GM19025 (cell line): ENCODE measurements around the gene U2AF2.

ENCODE experiments used
- ATAC-seq: cut with Tn5 transposase; IDR thresholded peaks from one replicate; pipeline ENCODE4 v1.9.1; 2021; ENCODE audit warnings: mild to moderate bottlenecking, low read depth, moderate library complexity; ENCODE audit not compliant: unreplicated experiment

The U2AF2 gene

DNA sequence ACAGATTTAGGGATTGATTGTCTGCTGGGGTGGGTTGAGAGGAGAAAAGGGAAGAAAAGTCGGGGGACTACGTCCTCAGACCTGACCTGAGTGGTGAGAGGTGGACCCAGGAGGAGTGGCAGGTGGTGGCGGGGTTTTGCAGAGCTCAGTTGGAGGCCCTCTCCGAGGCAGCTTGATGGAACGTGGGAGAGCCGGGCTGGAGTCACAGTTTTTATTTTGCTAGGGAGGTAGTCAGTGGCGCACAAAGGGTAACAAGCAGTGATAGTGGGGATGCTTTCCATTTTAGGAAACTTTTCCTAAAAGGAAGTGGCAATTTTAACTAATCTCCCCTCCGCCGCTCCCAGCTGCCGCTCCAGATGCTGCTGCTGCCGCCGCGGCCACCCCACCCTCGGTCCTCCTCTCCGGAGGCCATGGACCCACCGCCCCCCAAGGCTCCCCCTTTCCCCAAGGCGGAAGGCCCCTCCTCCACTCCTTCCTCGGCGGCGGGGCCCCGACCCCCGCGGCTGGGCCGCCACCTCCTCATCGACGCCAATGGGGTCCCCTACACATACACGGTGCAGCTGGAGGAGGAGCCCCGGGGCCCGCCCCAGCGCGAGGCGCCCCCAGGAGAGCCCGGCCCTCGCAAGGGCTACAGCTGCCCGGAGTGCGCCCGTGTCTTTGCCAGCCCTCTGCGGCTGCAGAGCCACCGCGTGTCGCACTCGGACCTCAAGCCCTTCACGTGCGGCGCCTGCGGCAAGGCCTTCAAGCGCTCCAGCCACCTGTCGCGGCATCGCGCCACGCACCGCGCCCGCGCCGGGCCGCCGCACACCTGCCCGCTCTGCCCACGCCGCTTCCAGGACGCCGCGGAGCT, 12.5 kb upstream of the U2AF2 start:
- ATAC-seq, result no peak

DNA sequence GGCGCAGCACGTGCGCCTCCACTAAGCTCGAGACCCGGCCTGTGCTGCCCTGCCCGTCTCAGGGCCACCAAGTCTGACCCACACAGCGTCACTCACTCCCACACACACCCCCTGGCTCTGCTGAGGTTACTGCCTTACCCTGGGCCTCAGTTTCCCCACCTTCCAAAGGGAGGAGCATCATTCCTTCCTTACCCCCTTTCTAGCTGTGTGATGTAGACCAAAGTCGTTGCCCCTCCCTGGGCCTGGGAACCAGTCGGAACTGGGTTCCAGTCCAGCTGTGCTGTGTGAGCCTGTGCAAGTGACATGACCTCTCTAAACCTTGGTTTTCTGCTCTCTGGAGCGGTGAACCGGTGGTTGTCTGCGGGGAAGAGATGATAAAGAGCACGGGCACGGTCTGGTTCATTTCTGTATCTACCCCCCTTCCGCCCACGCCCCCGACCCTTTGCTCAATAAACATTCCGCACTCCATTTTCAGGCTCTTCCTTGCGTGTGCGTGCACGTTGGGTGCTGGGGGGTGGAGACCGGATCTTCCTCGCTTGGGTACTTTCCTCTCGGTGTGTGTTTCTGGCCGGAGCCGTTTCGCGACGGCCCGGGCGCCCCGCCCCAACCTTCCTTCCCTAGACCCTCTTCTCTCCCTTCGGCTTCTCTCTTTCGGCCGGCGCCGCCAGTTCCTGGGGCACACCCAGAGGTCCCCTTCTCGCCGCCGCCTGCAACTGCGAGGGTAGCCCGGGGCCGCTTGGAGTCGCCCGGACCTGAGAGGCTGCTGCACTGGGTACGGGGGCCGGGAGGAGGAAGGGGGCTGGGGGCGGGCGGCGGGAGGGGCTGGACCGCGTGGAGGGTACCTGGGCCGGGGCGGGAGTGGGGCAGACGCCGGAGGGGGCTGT, 11.6 kb upstream of the U2AF2 start, which contains the start of gene ZNF581:
Gene ZNF581, plus strand, starts transcription at position 647 of the 884 bp plus-strand sequence. CDS start 923 bp downstream, outside the sequence.
- ATAC-seq, result no peak

DNA sequence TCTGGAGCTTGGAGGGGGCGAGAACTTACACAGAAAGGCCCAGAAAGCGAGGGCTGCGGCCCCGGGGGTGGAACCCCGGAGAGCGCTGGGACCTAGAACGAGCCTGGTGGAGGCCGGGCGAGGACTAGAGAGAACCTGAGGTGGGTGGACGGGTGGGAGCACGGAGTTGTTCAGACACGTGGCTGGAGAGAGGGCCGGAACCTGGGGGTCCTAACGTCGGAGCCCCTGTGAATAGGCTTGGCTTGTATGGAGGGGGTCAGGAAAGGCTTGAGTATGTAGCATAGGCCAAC, 11.0 kb upstream of the U2AF2 start:
- no peak for ATAC-seq

DNA sequence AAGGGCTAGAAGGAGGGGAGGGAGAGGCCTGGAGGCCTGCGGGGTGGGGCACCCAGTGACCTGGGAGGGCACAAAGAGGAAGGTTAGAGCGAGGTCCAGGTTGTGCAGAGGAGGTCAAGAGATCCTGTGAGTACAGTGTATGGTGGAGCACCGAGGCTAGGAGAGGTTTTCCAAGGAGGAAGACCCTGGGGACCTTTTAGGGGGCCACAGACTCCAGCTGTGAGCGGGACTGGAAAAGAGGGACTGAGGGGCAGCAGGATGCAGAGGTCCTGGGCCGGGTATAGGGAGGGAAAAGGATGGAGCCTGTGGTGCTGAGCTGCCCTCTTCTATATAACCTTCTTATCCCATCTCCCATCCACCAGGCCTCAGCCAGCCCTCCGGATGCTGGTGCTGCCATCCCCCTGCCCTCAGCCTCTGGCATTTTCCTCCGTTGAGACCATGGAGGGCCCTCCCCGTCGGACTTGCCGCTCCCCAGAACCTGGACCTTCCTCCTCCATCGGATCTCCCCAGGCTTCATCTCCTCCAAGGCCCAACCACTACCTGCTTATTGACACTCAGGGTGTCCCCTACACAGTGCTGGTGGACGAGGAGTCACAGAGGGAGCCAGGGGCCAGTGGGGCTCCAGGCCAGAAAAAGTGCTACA, 10.5 kb upstream of the U2AF2 start:
- no peak for ATAC-seq

DNA sequence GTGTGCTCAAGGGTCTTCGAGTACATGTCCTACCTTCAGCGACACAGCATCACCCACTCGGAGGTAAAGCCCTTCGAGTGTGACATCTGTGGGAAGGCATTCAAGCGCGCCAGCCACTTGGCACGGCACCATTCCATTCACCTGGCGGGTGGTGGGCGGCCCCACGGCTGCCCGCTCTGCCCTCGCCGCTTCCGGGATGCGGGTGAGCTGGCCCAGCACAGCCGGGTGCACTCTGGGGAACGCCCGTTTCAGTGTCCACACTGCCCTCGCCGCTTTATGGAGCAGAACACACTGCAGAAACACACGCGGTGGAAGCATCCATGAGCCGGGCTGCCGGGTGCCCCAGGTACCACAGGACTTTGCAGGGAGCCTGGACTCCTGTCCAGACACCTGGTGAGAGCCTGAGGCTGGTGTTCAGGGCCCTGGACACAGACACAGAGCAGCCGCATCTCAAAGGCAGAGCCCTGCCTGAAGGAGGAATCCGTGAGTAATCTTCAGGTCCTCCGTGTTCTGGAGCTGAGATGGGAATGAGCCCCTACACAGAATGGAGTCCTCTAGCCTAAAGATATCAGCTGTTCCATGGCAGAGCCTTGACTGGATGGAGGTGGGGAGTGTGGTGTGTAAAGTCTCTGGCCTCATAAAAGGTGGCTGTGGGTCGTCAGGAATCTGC, 9.9 kb upstream of the U2AF2 start:
- no peak for ATAC-seq

DNA sequence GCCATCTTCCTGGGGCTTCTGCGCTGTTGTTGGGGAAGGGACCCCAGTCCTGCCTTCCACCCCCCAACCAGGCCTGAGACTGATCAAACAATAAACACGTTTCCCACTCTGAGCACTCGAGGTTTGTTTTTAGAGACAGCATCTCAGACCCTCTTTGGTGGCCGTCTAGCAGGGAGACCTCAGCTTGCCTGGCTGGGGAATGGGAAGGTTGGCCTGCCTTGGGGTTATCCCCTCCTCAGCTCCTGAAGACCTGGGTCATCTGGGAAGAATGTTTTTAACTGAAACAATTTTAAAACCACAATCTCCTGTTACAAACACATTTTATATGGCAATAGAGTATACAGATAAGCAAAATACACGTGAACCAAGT, 9.3 kb upstream of the U2AF2 start:
- ATAC-seq, result no peak

DNA sequence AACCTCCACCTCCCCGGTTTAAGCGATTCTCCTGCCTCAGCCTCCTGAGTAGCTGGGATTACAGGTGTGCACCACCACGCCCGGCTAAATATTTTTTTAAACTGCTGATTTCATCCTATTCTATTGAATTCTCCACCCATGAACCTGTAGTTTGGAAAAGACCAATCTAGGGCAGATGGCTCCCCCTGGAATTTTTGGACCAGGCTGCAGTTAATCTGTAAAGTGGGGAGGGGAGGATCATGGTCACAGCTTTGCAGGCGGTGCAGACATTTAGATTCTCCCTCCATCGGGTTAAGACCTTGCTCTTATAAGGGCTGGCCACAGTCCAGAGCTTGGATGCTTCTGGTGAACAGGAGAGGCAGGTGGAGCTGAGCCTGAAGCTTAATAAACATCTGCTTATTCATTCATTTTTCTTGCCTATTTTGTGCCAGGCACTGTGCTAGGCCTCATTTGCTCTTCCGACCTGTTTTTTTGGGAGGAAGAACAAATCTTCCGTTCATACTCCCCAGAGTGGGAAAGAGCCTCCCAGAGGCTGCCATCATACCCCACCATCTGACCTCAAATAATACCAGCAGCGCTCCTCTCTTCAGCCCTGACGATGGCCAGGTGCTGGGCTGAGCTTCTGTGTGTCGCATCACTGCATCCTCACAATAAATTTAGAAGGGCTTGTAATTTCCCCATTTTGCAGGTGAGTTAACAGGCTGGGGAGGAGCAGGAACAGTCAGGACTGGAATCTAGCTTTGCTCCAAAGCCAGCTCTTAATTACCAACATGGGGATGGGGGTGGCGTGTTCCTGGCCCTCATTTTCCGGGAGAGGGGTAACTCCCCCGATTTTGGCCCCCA, 7.7 kb upstream of the U2AF2 start:
- ATAC-seq, result no peak

DNA sequence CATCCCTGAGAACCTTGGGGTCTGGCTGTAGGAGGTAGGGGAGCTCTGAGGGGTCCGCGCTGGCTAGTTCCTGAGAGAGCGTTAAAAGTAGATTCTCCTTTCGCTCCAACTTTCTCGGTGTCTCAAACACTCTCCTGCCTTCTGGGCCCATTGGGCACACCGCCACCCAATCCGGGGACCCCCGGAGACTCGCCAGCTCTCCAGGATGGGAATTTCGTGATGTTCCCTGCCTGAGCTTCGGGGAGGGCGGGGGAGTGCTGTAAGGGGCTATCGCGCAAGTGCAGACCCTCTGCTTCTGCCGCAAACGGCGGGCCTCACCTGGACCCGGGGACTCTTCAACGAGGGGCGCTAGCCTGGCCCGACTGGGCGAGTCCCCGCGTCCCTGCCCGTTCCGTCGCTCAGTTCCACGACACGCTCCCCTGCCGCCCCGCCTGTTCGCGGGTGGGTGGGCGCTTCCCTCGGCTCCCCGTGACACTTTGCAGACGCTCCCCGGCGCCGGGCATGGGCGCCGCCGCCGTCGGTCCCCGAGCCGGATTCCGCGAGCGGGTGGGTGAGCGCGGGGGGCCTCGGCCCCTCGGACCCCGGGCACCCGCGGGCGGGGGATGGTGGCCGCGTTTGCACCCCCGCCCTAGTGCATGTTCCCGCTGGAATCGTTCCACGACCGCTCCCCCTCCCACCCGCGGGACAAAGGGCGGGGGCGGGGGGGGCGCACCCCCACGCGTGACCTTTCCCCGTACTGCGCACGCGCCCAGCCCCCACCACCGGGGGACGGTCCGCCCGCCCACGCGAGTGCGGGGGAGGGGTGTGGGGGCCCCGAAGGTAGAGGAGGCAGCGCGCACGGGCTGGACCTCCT, 6.9 kb upstream of the U2AF2 start, which contains the start of gene CCDC106:
Gene CCDC106, plus strand, starts transcription at position 481 of the 853 bp plus-strand sequence. CDS start 835 bp downstream, outside the sequence.
- peak; percentile 40 for ATAC-seq

DNA sequence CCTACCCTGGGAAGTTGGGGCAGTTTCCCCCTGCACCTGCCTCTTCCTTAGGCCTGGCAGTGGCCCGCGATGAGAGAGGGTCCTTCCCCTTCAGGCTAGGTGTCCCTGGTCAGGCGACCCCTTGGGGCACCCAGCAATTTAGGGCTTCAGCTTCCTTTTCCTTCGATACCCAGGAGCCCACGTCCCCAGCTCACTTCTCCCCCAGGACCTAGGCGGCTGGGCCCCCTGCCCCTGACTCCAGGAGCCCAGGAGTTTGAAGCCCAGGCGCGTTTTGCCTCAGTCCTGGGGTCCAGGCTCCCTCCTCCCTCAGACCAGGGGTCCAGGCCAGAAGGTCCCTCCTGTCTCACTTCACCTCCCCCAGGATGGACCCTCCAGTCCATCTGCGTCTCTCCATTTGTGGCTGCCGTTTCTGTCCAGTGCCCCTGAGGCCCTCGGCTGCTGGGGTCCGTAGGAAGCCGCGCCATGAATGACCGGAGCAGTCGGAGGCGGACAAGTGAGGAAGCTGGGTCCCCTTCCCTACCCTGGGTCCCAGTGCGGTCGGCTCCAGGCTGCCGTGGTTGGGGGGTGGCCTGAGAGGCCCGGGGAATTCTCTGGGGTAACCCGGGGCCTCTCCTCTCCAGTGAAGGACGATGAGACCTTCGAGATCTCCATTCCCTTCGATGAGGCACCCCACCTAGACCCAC, 6.1 kb upstream of the U2AF2 start:
- ATAC-seq, result no peak

DNA sequence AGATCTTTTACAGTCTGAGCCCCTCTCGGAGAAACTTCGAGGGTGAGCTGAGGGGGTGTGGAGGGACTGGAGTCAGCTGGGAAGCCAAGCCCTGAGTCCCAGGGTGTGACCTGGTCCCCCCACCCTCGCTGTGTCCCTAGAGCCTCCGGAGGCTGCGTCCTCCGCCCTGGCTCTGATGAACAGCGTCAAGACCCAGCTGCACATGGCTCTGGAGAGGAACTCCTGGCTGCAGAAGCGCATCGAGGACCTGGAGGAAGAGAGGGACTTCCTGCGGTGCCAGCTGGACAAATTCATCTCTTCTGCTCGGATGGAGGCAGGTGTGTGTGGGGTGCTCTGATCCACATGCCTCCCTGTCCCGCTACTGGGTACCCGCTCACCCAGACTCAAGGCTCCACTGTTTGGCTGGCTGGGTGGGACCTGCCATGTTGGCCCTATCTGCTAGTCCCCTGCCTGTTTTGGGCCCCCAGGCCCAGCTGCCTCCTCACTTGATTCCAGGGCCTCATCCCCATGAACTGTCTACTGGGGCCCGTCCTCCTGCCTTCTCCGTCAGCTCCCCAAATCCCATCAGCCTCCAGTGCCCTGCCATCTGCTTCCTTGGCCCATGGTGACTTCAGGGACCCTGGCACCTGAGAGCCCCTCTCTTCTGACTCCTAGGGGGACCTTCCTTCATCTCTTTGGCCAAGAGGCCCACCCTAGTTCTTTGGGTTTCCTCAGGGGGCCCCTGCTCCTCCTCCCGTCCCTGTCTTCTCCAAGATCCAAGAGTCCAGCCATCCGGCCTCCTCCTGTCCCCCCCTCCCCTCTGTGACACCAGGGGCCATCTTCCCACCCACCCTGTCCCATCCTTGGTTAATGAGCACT, 5.3 kb upstream of the U2AF2 start:
- no peak for ATAC-seq

DNA sequence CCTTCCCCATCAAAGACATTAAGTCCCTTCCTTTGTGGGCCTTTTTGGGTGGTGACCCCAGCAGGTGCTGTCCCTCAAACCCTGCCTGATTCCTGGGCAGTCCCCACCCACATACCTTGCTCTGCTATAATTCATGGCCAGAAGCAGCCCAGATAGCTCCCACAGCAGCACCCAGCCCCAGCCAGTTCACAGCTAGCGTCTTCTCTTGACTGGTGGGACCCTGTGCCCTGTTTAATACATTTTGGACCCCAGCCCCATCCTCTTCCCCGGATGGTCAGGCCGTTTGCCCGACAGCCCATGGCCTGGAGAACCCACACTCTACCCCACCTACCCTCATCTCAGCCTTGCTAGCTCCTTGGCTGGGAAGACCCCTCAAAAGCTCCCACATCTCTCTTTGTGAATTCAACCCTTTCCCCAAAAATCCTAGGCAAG, 4.7 kb upstream of the U2AF2 start:
- no peak for ATAC-seq

DNA sequence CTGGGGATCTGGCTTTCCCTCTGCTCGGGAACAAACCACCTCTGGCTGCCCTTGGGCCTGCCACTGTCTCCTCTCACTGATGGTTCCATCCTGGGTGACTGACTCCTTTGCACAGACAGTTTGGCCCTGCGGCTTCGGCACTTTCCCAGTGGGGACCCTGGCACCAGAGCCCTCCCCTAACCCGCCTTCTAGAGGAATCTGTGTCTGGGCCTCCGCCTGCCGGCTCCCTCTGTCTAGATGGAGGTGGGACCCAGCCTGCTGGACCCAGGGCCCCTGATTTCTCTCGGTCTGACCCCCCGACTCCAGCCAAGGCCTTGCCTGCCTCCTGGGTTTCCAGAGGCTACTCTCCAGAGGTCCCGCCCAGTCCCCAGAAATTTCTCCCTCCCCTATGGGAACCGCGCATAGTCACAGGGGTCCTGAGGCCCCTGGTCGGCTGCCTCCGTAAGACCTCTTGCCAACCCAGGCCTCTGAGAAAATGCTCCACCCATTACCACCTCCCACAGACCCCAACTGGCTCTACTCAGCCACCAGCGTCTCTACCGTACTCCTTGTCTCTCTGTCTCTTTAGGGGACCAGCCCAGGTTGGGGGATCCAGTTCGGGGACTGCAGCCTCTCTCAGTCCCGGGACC, 4.1 kb upstream of the U2AF2 start:
- ATAC-seq, result no peak

DNA sequence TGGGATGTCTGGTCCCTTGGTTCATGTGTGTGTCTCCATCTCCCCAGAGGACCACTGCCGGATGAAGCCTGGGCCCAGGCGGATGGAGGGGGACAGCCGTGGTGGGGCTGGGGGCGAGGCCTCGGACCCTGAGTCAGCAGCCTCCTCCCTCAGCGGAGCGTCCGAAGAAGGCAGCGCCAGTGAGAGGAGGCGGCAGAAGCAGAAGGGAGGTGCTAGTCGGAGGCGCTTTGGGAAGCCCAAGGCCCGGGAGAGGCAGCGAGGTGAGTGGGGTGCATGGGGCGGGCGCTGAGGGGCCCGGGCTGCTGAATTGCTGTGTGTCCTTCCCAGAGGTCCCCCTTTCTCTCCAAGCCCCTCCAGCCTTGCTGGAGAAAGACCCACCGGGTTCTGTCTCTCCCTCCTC, 3.6 kb upstream of the U2AF2 start:
- no peak for ATAC-seq

DNA sequence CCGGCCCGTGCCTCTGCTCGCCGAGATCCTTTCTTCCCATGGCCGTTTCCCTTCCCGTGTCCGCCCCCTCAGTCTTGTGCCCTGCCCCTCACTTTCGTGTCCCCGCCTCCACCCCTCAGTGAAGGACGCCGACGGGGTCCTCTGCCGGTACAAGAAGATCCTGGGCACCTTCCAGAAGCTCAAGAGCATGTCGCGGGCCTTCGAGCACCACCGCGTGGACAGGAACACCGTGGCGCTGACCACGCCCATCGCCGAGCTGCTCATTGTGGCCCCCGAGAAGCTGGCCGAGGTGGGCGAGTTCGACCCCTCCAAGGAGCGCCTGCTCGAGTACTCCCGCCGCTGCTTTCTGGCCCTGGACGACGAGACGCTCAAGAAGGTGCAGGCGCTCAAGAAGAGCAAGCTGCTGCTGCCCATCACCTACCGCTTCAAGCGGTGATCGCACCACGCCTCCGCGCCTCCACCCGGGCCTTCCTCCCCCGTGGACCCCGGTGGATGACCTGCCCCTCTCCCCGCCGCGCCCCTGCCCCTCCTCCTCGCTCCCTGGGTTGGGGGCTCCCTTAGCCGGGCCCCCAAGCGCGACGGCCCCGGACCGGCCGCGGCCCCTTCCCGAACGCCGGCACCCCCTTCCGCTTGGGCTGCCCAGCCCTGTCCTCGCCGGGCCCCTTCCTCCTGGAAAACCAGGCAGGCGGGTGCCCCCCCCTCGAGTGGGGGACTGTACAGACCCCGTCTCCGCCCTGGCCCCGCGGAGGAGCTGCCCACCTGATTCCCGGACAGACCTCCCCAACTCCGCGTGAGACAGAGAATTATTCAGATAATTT, 2.3 kb upstream of the U2AF2 start:
- no peak for ATAC-seq

DNA sequence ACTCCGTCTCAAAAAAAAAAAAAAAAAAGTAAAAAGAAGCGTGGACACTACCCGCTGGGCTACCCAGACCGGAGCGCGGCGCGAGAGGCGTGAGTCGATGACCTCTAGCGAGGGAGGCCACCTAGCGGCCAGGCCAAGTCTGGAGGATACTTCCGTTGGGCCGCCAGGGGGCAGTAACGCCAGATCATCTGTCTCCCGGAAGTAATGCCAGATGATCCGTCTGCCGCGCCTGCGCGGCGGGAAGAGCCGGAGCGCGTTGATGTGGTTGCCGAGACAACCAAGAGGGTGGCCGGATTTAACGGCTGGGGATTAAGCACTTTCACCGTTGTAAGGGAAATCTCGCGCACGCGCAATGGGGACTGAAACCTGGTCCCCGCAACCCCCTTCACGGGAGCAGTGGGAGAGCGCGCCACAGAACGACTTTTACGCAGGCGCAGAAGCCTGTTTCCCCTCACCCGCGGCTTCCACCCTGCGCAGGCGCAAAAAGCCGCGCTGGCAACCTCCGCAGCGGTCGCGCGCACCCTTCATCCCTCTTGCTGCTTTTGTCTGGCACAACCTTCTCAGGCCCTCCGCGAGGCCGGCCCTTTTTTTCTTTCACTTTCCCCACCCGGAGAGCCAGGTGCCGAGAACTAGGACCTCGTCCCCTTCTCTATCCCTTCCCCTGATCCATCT, 1.0 kb upstream of the U2AF2 start:
- peak; percentile 35 for ATAC-seq
